HEK293T (cell line): ENCODE results near the gene WNT6.

Source experiments
- ARNT ChIP-seq: fragments of 450-650 bp; IDR thresholded peaks from 2 replicates; pipeline ENCODE4 v1.6.1; 2017; ENCODE audit warnings: mild to moderate bottlenecking
- BHLHE40 ChIP-seq: fragments of 450-650 bp; IDR thresholded peaks from 2 replicates; pipeline ENCODE4 v1.6.1; 2016; ENCODE audit warnings: mild to moderate bottlenecking, moderate library complexity, borderline replicate concordance
- NFRKB ChIP-seq: fragments of 450-650 bp; IDR thresholded peaks from 2 replicates; pipeline ENCODE4 v1.6.1; 2016; ENCODE audit warnings: mild to moderate bottlenecking, moderate library complexity

GRCh38 chr2:218832081-218832480, 27.5 kb upstream of the WNT6 start:
- TF ChIP-seq BHLHE40 (no peak), ARNT (no peak), NFRKB (no peak)
